OCI-LY1 (cell line): Measurements from ENCODE around the gene ACTN4.

Experiments used
- EZH2 ChIP-seq: fragments of 200-600 bp; sonication (generic), shearing (Covaris generic); IDR thresholded peaks from 2 replicates; pipeline ENCODE4 v1.8.0; 2017; ENCODE audit warnings: borderline replicate concordance, mixed run types, mild to moderate bottlenecking, antibody characterized with exemption, low read length, moderate library complexity, mixed read lengths
- TF ChIP-seq, protein P1 (sequence below): fragments of 200-600 bp; sonication (generic), shearing (Covaris generic); IDR thresholded peaks from 2 replicates; pipeline ENCODE4 v1.5.1; 2017; ENCODE audit warnings: mild to moderate bottlenecking, antibody characterized with exemption, low read length, moderate library complexity, mixed read lengths

DNA sequence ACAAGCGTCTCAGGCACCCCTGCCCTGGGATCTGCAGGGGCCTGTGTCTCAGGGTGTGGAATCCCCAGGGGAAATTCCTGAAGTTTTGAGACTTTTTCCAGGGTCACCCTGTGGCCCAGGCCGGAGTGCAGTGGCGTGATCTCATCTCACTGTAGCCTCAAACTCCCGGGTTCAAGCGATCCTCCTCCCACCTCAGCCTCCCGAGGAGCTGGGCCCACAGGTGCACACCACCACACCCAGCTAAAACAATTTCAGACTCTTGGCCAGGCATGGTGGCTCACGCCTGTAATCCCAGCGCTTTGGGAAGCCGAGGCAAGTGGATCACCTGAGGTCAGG, 92.8 kb downstream of the ACTN4 start:
- TF ChIP-seq, protein P1, sequence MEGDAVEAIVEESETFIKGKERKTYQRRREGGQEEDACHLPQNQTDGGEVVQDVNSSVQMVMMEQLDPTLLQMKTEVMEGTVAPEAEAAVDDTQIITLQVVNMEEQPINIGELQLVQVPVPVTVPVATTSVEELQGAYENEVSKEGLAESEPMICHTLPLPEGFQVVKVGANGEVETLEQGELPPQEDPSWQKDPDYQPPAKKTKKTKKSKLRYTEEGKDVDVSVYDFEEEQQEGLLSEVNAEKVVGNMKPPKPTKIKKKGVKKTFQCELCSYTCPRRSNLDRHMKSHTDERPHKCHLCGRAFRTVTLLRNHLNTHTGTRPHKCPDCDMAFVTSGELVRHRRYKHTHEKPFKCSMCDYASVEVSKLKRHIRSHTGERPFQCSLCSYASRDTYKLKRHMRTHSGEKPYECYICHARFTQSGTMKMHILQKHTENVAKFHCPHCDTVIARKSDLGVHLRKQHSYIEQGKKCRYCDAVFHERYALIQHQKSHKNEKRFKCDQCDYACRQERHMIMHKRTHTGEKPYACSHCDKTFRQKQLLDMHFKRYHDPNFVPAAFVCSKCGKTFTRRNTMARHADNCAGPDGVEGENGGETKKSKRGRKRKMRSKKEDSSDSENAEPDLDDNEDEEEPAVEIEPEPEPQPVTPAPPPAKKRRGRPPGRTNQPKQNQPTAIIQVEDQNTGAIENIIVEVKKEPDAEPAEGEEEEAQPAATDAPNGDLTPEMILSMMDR: no peak
- no peak for TF ChIP-seq EZH2
